ENCODE results near the gene ELMO1.
"Not testable (repeated sequence)": the region's sequence is repeated elsewhere in the genome, so short reads cannot be mapped to it uniquely, and the experiment has no call there.

ELMO1 gene

DNA sequence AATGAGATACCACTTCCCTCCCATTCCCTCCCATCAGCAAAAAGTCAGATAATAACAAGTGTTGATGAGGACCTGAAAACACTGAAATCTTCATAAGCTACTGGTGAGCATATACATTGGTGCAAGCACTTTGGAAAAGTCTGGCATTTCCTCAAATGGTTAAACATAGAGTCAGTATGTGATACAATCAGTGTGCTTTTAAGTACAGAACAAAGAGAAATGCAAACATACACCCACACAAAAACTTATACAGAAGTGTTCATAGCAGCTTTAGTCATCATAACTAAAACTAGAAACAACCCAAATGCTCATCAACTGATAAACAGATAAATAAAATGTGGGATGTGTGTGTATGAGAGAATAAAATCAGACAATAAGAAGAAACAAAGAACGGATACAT is 261.9 kb downstream of the ELMO1 start:
- DNase-seq (ENCODE audit: low read depth), result no peak

DNA sequence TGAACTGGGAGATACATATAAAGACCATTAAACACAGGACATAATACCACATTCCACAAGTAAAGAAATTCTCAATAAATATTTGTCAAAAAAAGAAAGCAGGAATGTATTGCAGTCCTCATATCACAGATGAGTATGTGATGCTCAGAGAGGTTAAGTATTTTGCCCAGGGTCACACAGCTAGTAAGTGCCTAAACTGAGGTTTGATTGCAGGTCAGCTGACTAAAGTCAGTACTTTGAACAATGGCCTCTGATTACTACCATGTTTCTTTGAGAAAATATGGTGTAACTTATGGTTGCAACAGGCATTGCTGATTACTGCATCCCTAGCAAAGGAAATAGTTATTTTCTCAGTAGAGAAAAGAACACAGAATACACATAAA is 267.1 kb downstream of the ELMO1 start:
- DNase-seq (ENCODE audit: low read depth), result no peak

DNA sequence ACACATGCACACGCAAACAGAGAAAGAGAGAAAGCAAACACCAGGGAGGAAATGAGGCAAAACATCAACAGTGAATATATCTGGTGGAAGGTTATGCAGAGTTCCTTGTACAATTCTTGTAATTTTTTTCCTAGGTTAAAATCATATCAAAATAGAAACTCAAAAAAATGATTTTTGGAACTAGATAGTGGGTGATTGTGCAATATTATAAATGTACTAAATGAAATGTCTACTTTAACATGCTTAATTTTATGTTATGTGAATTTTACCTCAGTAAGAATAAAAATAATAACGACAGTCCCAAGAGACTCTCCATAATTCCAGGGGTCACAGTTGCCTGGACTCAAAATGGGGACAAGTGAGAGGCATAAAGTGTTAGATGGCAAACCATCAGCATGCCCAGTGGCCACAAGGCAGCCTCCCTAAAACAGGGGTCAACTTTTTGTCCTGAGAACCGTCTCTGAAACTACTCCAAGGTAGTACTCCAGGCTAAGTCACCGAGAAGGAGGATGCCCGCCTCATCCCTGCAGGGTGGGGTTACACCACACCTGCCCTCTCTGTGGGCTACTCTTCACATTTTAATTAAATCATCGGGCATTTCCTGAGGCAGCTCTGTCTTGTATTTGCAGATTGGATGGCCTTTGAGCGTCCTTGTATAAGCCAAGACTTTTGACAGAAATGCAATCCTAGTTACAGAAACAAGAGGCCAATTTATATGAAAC is 267.7 kb downstream of the ELMO1 start:
- DNase-seq (ENCODE audit: low read depth), result no peak

DNA sequence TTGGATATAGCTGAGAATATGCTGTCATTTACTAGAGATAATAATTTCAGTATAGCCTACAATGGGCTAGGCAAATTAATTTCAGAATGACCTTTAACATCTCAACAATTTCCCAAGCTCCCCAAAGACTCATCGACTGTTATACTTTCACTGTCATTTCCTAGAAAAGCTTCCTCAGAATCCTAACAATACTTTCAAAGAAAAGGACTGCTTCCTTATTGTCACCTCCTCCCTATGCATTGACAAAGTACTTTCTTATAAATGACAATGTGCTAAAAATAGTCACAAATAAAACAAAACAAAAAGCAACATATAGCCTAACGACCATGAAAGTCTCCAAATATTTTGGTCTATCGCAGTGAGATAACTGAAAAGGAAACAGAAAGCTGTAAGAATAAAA is 272.6 kb downstream of the ELMO1 start:
- DNase-seq (ENCODE audit: low read depth), result no peak

DNA sequence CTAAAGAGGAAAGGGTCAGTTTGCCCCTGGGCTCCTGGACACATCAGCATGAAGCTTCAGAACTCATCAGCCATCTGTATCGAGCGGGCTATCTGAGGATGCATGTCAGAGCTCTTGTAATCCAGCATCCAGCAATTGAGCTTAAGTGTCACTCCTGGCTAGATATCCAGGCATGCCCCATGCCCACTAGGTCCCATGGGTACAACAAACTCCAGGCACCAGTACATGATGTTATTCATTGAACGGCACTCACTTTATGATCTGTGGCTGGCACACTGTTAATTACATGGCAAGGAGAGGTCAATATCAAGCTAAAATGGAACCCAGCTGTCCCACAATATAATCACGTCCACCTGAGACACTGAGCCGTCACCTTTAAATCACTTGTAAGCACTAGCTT is 274.2 kb downstream of the ELMO1 start:
- DNase-seq (ENCODE audit: low read depth), result no peak

DNA sequence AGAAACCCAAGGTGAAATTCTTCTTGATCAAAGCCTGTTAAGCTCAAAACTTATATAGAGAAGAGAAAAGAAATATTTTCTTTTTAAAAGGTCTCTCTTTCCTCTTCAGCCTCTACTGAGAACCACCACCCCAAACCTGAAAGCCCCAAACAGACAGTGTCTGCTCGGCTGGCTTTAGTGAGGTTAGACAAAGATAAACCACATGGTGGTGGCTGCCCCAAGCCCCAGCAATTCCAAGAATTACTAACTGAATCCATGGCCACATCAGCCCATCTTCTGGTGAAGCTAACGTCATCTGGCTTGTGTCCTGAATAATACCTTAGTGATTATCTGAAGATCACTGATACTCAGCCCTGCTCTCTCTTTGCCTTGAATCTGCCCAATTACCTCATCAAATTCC is 275.0 kb downstream of the ELMO1 start:
- DNase-seq (ENCODE audit: low read depth), result no peak

DNA sequence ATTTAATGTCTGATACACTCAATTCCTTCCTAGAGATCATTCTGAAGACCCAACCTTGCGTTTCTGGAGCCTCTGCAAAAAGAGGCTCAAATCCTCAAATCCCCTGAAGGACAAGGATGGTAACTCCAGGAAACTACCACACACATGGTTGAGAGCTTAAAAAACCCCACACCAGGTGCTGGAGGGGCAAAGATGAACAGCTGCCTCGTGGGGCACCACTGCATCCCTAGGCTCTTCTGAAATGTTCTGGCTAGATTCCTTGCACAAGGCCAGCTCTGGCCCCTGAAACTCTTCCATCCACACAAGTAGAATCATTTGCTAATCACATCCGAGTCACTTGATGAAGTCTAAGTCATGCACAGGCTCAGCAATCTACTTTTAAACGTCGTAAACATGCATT is 286.6 kb downstream of the ELMO1 start:
- DNase-seq (ENCODE audit: low read depth), result no peak

DNA sequence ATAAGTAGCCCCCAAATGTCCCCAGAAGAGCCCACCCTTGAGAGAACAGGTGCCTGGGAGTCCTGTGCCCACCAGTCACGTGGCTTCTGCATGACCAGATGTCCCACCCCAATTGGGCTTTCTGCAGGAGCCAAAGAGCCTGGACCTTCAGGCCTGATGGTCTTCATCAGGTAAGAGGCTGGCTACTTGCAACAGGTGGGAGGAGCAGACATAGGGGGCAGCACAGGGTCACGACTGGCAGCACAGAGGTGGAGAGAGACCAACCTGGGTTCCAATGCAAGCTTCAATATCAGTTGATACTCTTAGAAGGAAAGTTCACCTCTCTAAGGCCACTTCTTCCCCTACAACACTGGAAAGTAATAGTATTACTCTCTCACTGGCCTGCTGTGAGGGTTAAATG is 288.0 kb downstream of the ELMO1 start:
- no peak for DNase-seq (ENCODE audit: low read depth)

DNA sequence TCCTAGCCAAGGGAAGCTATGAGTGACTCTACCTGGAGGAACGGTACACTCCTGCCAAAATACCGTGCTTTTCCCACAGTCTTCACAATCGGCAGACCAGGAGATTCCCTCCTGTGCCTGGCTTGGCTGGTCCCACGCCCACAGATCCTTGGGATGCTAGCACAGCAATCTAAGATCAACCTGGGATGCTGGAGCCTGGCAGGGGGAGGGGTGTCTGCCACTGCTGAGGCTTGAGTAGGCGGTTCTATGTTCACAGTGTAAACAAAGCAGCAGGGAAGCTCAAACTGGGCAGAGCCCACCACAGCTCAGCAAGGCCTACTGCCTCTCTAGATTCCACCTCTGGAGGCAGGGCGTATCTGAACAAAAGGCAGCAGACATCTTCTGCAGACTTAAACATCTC is 295.3 kb downstream of the ELMO1 start:
- no peak for DNase-seq (ENCODE audit: low read depth)

DNA sequence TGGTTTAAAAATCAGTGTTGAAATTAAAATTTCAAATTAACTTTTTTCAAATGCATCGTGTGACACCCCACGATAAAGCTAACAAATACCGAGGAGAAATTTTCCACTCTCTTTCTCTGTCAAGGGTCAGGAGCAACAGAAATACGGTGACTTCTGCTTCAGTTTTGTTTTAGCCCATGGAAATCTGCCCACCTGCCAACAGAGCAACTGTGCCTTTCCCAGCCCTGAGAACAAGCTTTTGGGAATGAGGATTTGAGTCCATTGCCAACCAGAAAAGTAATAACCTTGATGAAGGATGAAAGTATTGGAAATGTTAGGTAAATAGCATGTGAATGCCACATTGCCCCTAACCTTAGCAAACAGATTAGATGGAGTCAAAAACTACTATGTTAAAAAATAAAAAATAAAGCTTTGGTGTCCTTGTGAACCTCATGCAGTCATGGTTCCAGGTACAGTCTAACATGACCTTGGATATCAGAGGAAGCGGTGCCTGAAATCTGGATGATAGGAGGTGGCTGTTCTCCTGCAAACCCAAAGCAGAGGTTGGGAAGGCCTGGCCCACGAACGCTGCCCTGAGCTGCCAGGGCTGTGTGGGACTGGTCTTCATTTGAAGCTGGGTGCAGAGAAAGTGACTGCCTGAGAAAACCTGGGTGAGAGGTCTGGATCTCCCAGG is 296.8 kb downstream of the ELMO1 start:
- DNase-seq (ENCODE audit: low read depth), result no peak

DNA sequence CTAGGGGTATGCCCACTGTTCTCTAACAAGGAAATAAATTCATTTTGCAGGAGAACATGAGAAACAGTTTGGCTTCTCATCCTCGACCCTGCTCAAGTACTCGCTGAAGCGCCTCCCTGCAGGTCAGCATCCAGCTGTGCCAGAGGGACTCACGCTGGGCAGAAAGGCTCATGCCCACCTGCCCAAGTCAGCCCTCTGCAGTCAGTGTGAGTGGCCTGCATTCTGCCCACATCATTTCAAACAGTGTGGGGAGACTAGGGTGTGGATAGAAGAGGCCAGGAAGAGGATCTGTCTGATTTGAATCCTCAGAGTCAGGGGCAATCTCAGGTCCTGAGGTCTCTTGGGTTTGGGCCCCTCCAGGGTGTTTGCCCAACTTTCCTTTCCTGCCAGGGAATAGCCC is 297.8 kb downstream of the ELMO1 start:
- DNase-seq (ENCODE audit: low read depth), result no peak

DNA sequence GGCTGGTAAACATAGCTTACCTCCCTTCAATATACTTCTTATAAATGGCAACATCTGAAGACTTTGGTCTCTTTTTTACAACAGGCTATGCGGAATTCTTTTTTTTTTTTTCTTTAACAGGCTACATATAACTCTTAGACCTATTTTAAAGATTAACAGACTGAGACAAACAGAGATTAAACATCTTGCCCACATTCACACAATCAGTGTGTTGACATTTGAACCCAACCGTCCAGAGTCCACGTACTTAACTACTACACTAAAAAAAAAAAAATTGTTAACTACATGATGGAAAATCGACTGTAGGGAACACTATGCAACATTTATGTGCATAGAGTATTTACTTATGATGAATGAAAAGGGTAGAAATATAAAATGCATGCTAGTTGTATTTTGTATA is 298.5 kb downstream of the ELMO1 start:
- DNase-seq (ENCODE audit: low read depth), result no peak

DNA sequence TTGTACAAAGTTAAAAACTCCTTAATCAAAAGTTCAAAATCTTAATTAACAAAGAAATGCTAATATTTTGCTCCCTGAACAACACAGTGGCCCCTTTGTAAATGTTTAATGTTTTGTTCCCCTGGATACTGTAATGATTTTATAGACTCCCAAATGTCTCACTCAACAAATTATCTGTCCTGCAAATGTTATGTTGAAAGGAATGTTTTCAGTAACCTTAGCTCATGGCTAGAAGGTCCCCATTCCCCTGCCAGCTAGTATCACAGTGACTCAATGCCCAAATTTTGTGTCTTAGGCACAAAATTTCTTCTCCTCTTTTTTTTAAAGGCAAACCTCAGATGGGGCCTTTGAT is 298.9 kb downstream of the ELMO1 start:
- no peak for DNase-seq (ENCODE audit: low read depth)

DNA sequence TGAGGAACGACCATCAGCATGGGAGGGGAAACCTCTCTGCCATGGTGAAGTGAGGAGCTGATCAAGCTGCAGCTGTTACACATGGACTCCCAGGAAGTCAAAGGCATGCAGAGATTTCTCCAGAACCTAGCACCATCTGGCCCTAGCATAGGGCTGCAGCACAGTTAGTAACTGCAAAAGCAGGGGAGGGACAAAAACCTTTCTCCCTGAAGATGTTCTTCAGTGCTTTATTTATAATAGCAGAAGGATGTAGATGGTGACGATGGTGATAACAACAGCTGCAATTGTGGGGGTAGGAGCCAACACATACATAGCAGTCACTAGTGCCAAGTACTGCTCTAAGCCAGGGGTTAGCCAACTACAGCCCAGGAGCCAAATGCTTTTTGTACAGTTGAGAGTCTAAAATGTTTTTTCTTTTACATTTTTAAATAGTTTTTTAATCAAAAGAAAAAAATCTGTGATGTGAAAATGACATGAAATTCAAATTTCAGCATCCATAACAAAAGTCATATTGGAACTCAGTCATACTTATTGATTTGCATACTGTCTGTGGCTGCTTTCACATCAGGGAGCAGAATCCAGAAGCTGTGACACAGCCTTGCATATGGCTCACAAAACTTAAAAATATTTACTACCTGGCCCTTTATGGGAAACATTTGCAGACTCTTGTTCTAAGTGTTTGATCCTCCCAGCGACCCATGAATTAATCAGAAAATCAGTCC is 299.5 kb downstream of the ELMO1 start:
- no peak for DNase-seq (ENCODE audit: low read depth)

DNA sequence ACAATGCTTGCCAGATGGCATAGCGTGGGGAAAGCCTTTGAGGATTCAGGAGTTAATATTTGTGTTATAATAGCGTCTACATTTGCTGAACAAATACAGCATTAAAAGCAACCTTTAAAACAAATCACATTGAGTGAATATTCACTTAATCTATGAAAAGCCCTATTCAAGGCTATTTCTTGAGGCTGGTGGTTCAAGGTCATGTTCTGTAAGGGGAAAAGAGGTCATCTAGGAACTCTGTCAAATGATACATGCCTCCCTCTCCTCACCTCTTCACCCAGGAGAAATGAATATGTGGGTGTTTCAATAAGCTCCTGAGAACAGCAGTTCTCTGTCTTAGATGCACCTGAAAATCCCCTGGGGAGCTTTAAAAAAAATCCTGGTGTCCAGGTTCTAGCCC is 303.0 kb downstream of the ELMO1 start:
- no peak for DNase-seq (ENCODE audit: low read depth)

DNA sequence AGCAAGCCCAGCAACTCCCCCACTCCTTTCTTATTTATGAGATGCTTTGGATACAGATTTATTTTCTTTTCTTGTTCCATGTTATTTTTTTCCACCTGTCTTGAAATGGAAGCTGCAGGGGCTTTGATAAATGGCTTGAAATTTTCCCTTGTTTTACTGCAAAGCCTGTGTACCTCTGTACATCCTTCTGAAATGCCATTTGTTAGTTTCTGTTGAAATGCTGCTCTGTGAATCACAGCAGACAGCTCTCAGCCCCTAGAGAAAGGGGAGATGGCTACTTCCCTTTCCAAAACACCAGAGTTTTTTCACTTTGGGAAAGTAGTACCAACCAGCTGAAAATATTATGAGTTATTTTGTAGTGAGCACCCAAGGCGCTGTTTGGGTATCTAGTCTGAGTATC is 304.2 kb downstream of the ELMO1 start:
- DNase-seq (ENCODE audit: low read depth), result no peak

DNA sequence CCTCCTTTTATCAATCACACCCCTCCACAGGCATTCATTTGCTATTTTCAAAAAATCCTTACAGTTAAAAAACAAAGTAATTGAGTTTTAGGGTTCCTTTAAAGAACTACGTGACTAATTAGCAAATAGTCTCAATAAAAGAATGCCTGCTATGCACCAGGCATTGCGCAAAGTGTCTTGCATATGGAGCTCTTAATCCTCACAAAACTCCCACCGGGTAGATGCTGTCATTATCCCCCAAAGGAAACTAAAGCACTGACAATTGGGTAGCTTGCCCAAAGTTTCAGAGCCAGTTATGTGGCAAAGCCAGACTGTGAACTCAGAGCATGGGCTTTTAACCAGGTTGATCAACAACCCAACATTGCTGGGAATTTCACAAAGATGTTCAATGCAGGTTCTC is 305.7 kb downstream of the ELMO1 start:
- no peak for DNase-seq (ENCODE audit: low read depth)

DNA sequence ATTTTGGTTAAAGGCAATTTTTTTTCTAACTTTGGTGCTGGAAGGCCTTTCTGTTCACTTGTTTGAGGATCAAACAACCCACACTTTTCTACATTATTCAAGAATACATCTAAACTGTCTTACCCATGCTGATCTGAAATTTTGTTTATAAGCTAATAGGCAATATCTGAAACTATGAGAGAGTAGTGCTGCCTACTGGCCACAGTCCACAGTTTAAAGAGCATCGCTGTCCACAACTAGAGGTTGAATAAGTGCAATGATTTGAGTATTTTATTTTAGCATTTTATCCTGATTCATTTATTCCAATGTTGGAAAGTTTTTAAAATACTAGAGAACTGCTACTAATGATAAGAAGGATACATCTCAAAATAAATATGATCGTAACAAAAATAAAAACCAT is 306.9 kb downstream of the ELMO1 start:
- DNase-seq (ENCODE audit: low read depth), result no peak

DNA sequence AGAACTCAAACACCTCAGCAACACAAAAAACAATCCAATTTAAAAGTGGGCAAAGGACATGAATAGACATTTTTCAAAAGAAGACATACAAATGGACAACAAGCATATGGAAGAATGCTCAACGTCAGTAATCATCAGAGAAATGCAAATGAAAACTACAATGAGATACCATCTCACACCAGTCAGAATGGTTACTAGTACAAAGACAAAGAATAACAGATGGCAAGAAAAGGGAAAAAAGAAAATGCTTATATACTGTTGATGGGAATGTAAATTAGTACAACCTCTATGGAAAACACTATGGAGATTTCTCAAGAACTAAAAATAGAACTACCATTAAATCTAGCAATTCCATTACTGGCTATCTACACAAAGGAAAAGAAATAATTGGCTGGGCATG is 314.8 kb downstream of the ELMO1 start:
- not testable (repeated sequence) for DNase-seq (ENCODE audit: low read depth)

DNA sequence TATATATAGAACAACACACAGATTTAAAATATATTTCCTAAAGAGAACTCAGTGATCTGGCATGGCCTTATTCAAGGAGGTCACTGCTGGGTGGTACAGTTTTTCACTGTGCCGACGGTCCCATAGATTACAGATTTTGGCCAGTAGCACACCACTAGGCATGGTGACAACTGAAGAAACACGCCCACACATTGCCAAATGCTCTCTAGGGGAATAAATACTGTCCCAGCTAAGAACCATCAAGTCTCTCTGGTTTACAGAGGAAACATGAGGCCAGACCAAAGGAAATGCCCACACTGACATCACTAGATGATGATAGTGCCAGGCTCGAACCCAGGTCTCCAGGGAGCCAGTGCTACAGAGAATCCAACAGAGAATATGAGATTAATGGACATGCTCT is 316.8 kb downstream of the ELMO1 start:
- DNase-seq (ENCODE audit: low read depth), result no peak

DNA sequence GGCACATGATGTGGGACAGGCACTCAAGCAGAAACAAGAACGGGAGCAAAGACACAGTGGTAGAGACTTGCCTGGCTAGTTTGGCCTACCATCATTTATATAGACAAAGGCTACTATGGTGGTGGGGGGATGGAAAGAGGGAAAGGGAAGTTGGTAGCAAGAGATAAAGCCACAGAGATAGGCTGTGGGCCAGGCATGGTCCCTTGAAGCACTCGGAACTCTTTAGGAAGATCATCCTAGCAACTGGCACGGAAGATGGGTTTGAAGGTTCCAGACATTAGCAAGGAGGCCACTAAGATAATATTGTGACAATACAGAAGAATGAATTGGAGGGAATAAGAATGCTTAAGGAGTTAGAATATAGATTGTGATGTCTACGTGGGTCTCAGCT is 319.6 kb downstream of the ELMO1 start:
- no peak for DNase-seq (ENCODE audit: low read depth)

DNA sequence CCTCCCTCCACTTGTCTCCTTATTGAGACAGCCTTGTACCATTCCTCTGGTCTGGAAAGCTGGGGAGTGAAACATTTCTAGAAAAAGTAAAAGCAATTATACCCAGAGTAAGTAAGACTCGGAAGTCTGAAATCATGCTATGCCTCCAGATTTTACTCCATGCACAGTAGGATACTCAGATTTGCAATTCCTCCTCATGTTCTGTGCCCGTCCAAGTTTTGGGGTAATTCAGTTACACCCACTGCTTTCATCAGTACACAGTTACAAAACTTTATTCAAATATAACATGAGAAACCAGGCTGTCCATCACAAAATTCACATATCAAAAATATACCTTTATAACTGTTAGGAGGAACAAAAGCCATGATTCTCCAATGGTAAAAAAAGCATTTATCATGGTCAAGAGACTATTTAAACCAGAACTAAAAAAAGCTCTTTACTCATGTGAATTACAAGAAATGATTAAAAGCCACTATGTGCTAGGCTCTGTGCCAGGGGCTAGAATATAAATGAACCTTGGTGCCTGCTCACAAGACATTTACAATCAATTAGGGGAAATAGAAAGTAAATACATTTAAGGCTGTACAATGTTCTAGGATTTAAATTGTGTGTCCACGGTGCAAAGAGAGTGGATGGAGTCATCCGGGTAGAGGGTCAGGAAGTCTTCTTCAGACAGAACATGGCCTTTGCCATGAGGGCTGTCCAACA is 320.2 kb downstream of the ELMO1 start:
- DNase-seq (ENCODE audit: low read depth), result no peak

DNA sequence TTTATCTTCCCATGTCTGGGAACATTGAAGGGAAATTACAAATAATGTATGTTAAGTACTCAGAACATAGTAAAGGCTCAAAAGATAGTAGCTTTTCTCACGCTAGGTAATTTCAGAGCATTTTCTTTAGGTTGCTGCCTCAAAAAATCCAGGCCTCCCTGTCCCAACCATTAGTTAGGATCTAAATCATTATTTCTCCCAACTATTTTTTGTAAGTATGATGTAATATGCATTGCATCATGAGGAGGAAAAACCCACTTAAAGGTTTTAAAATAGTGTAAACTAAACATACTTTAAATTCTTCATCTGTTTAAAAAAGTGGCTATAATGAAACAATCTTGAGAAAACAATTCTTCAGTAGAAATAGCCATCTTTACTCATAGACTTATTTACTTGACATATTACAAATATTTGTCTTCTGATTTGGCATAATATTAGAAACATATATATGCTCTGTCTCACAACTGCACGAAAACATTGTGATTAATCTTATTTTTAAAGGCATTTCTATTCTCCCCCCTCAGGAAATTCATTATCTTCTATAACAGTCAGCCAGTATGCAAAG is 329.3 kb downstream of the ELMO1 start:
- no peak for DNase-seq (ENCODE audit: low read depth)
